ENCODE data around the gene SEC11A. TPM values are rescaled to one million over a fixed set of nuclear protein-coding genes. Genes with fewer than 3 reads are reported as not detected.
A peak's percentile ranks its signal among the peaks of the same experiment; 100 is the strongest.

SEC11A gene
- total and polyA plus RNA-seq, 2 donors: 120 to 158 TPM

DNA sequence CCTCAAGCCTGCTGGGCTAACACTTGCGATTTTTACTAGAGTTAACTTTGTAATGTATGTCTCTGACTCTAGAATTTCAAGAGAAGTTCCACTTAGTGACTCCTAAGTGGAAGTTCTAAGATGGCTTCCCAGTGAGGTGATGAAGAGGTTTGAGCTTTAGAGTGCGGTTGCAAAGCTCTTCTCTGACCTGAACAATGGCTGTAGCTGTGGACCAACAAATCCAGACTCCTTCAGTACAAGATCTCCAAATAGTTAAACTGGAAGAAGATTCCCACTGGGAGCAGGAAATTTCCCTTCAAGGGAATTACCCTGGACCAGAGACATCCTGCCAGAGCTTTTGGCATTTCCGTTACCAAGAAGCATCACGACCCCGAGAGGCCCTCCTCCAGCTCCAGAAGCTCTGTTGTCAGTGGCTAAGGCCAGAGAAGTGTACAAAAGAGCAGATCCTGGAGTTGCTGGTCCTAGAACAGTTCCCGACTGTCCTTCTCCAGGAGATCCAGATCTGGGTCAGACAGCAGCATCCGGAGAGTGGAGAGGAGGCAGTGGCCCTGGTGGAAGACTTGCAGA, 84.2 kb downstream of the SEC11A start:
- no peak for DNase-seq (ENCODE audit: low read depth in 6 of 9, low spot score in 9 of 9)
- Histone ChIP-seq H3K36me3 (ENCODE audit: control insufficient read depth in 2 of 2, insufficient read depth in 2 of 2, low read length in 1 of 2) (peaks cover 0 to 4% of the 10 kb centered on the region in 2 donors), H3K27ac (ENCODE audit: low read depth in 1 of 2, low read length in 1 of 2) (peak overlapping the region; percentile 70 to 92), H3K27me3 (ENCODE audit: control insufficient read depth in 2 of 2, insufficient read depth in 1 of 2, low read length in 1 of 2) (no peaks in the 10 kb centered on the region), H3K4me1 (ENCODE audit: control insufficient read depth in 2 of 2, insufficient read depth in 2 of 2, low read length in 2 of 2) (peaks cover 21 to 27% of the 10 kb centered on the region in 2 donors), H3K9me3 (ENCODE audit: control insufficient read depth in 2 of 2, insufficient read depth in 1 of 2, low read length in 1 of 2) (no peaks in the 10 kb centered on the region), H3K4me3 (ENCODE audit: low read length in 2 of 2) (peak overlapping the region; percentile 60 to 76)
- 56% methylated on average over 7 of the region's 7 CpGs for WGBS

DNA sequence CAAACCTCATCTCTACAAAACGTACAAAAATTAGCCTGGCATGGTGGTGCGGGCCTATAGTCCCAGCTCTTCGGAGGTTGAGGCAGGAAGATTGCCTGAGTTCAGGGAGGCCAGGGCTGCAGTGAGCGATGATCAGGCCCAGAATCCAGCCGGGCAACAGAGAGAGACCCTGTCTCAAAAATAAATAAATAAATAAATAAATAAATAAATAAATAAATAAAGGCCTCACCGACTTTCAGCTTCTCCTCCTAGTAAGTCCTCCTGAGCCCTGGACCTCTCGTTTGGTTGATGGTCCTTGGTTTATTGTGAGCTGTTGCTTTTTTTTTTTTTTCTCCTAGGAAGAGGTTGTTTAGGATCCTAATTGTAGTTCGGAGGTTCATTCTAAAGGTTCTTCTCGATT, 86.9 kb downstream of the SEC11A start:
- DNase-seq (ENCODE audit: low read depth in 6 of 9, low spot score in 9 of 9): no peak
- peaks cover 19 to 21% of the 10 kb centered on the region in 2 donors for H3K4me1 ChIP-seq (ENCODE audit: control insufficient read depth in 2 of 2, insufficient read depth in 2 of 2, low read length in 2 of 2)
- no peaks in the 10 kb centered on the region for H3K36me3 ChIP-seq (ENCODE audit: control insufficient read depth in 2 of 2, insufficient read depth in 2 of 2, low read length in 1 of 2)
- H3K4me3 ChIP-seq (ENCODE audit: low read length in 2 of 2): no peak overlapping the region
- WGBS: 98% methylated on average over 9 of the region's 9 CpGs
- no peaks in the 10 kb centered on the region for H3K9me3 ChIP-seq (ENCODE audit: control insufficient read depth in 2 of 2, insufficient read depth in 1 of 2, low read length in 1 of 2)
- H3K27me3 ChIP-seq (ENCODE audit: control insufficient read depth in 2 of 2, insufficient read depth in 1 of 2, low read length in 1 of 2): no peaks in the 10 kb centered on the region
- no peak overlapping the region for H3K27ac ChIP-seq (ENCODE audit: low read depth in 1 of 2, low read length in 1 of 2)

DNA sequence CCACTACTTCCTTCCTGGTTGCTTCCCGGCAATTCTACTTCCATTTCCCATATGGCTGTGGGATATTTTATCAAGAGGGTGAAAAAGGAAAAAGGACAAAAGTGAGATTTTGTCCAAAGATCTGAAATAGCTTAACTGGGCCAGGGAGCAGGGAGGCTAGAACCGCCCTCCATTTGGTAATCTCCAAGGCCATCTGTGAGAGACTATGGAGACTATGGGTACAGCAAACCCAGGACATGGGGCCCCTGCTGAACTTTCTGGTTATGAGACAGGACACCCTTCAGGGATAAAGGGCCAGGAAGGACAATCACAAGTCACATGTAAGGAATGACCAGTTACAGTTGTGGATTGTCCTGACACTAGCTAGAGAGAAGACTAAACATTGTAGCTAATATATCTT, 90.8 kb downstream of the SEC11A start:
- Histone ChIP-seq H3K27ac (ENCODE audit: low read depth in 1 of 2, low read length in 1 of 2) (no peak overlapping the region), H3K4me3 (ENCODE audit: low read length in 2 of 2) (no peak overlapping the region), H3K9me3 (ENCODE audit: control insufficient read depth in 2 of 2, insufficient read depth in 1 of 2, low read length in 1 of 2) (peaks cover 18 to 24% of the 10 kb centered on the region in 2 donors), H3K4me1 (ENCODE audit: control insufficient read depth in 2 of 2, insufficient read depth in 2 of 2, low read length in 2 of 2) (no peaks in the 10 kb centered on the region), H3K27me3 (ENCODE audit: control insufficient read depth in 2 of 2, insufficient read depth in 1 of 2, low read length in 1 of 2) (no peaks in the 10 kb centered on the region), H3K36me3 (ENCODE audit: control insufficient read depth in 2 of 2, insufficient read depth in 2 of 2, low read length in 1 of 2) (peaks cover 24 to 27% of the 10 kb centered on the region in 2 donors)
- no peak for DNase-seq (ENCODE audit: low read depth in 6 of 9, low spot score in 9 of 9)
- WGBS: 98% methylated on average over 2 of the region's 2 CpGs

DNA sequence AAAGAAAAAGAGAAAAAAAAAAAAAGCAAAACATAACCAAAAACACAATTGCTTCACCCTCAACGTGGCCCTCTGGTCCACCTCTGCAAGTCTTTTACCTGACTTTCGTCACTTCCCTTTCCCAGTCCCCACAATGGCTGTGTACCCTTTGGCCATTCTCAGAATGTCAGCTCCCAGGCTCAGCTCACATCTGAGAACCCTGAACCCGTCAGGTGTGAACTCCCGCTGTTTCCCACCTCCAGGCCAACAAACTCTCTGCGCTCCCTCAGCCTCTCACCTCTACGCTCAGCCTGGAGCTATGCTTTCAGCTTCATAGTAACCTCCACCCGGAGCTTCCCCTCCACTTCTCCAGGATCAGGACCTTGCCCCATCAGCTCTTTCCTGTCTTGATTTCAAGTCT, 91.6 kb downstream of the SEC11A start:
- H3K36me3 ChIP-seq (ENCODE audit: control insufficient read depth in 2 of 2, insufficient read depth in 2 of 2, low read length in 1 of 2): peaks cover 27 to 29% of the 10 kb centered on the region in 2 donors
- no peaks in the 10 kb centered on the region for H3K27me3 ChIP-seq (ENCODE audit: control insufficient read depth in 2 of 2, insufficient read depth in 1 of 2, low read length in 1 of 2)
- DNase-seq (ENCODE audit: low read depth in 6 of 9, low spot score in 9 of 9): no peak
- peaks cover 18 to 24% of the 10 kb centered on the region in 2 donors for H3K9me3 ChIP-seq (ENCODE audit: control insufficient read depth in 2 of 2, insufficient read depth in 1 of 2, low read length in 1 of 2)
- H3K4me3 ChIP-seq (ENCODE audit: low read length in 2 of 2): no peak overlapping the region
- no peak overlapping the region for H3K27ac ChIP-seq (ENCODE audit: low read depth in 1 of 2, low read length in 1 of 2)
- H3K4me1 ChIP-seq (ENCODE audit: control insufficient read depth in 2 of 2, insufficient read depth in 2 of 2, low read length in 2 of 2): no peaks in the 10 kb centered on the region
- 97% methylated on average over 7 of the region's 7 CpGs for WGBS

DNA sequence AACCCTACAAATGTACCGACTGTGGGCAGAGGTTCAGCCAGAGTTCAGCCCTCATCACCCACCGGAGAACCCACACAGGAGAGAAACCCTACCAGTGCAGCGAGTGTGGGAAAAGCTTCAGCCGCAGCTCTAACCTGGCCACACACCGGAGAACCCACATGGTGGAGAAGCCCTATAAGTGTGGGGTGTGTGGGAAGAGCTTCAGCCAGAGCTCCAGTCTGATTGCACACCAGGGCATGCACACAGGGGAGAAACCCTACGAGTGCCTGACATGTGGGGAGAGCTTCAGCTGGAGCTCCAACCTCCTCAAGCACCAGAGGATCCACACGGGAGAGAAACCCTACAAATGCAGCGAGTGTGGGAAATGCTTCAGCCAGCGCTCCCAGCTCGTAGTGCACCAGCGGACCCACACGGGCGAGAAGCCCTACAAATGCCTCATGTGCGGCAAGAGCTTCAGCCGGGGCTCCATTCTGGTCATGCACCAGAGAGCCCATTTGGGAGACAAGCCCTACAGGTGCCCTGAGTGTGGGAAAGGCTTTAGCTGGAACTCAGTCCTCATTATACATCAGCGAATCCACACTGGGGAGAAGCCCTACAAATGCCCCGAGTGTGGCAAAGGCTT, 94.5 kb downstream of the SEC11A start:
- no peak for DNase-seq (ENCODE audit: low read depth in 6 of 9, low spot score in 9 of 9)

DNA sequence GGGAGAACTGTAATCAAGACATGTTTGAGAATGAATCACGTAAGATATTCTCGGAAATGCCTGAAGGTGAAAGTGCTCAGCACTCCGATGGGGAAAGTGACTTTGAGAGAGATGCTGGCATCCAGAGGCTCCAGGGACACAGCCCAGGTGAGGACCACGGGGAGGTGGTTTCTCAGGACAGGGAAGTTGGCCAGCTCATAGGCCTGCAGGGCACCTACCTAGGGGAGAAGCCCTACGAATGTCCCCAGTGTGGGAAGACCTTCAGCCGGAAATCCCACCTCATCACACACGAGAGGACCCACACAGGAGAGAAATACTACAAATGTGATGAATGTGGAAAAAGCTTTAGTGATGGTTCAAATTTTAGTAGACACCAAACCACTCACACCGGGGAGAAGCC, 95.3 kb downstream of the SEC11A start:
- no peak overlapping the region for H3K4me3 ChIP-seq (ENCODE audit: low read length in 2 of 2)
- no peak for DNase-seq (ENCODE audit: low read depth in 6 of 9, low spot score in 9 of 9)
- H3K27ac ChIP-seq (ENCODE audit: low read depth in 1 of 2, low read length in 1 of 2): no peak overlapping the region
- WGBS: 99% methylated on average over 8 of the region's 8 CpGs
- H3K36me3 ChIP-seq (ENCODE audit: control insufficient read depth in 2 of 2, insufficient read depth in 2 of 2, low read length in 1 of 2): peaks cover 33 to 40% of the 10 kb centered on the region in 2 donors
- no peaks in the 10 kb centered on the region for H3K4me1 ChIP-seq (ENCODE audit: control insufficient read depth in 2 of 2, insufficient read depth in 2 of 2, low read length in 2 of 2)
- peaks cover 18 to 24% of the 10 kb centered on the region in 2 donors for H3K9me3 ChIP-seq (ENCODE audit: control insufficient read depth in 2 of 2, insufficient read depth in 1 of 2, low read length in 1 of 2)
- no peaks in the 10 kb centered on the region for H3K27me3 ChIP-seq (ENCODE audit: control insufficient read depth in 2 of 2, insufficient read depth in 1 of 2, low read length in 1 of 2)

More for the DNA sequence above, 94.5 kb downstream of the SEC11A start:
- H3K4me3 ChIP-seq (ENCODE audit: low read length in 2 of 2): no peak overlapping the region
- WGBS: 98% methylated on average over 17 of the region's 17 CpGs
- H3K9me3 ChIP-seq (ENCODE audit: control insufficient read depth in 2 of 2, insufficient read depth in 1 of 2, low read length in 1 of 2): peaks cover 18 to 24% of the 10 kb centered on the region in 2 donors
- no peaks in the 10 kb centered on the region for H3K27me3 ChIP-seq (ENCODE audit: control insufficient read depth in 2 of 2, insufficient read depth in 1 of 2, low read length in 1 of 2)
- no peak overlapping the region for H3K27ac ChIP-seq (ENCODE audit: low read depth in 1 of 2, low read length in 1 of 2)
- no peaks in the 10 kb centered on the region for H3K4me1 ChIP-seq (ENCODE audit: control insufficient read depth in 2 of 2, insufficient read depth in 2 of 2, low read length in 2 of 2)
- peaks cover 27 to 37% of the 10 kb centered on the region in 2 donors for H3K36me3 ChIP-seq (ENCODE audit: control insufficient read depth in 2 of 2, insufficient read depth in 2 of 2, low read length in 1 of 2)

Other genes starting within 250 kb of the SEC11A start
- 17.7 TPM for gene ZSCAN2, start 115.1 kb downstream of the SEC11A start, total RNA-seq
- 8.4 TPM for gene ZSCAN2, start 115.1 kb downstream of the SEC11A start, polyA plus RNA-seq
- gene WDR73, start 61.9 kb downstream of the SEC11A start, total RNA-seq: 20.4 TPM
- gene WDR73, start 61.9 kb downstream of the SEC11A start, polyA plus RNA-seq: 22.4 TPM
- 5.8 TPM for gene NMB, start 57.9 kb downstream of the SEC11A start, total RNA-seq
- gene NMB, start 57.9 kb downstream of the SEC11A start, polyA plus RNA-seq: 4.9 TPM
- gene ZNF592, start 32.5 kb upstream of the SEC11A start, total RNA-seq: 5.9 TPM
- 9.7 TPM for gene ZNF592, start 32.5 kb upstream of the SEC11A start, polyA plus RNA-seq
- 1.1 TPM for gene ALPK3, start 101.2 kb upstream of the SEC11A start, total RNA-seq
- 1.3 TPM for gene ALPK3, start 101.2 kb upstream of the SEC11A start, polyA plus RNA-seq
- 0.05 TPM for gene SLC28A1, start 168.5 kb upstream of the SEC11A start, total RNA-seq
- gene SLC28A1, start 168.5 kb upstream of the SEC11A start, polyA plus RNA-seq: 0.18 TPM